GM19467 (cell line): ENCODE measurements around the gene SERINC4.
"Not testable (repeated sequence)": the region's sequence is repeated elsewhere in the genome, so short reads cannot be mapped to it uniquely, and the experiment has no call there.

Experiments used
- ATAC-seq: cut with Tn5 transposase; IDR thresholded peaks from one replicate; pipeline ENCODE4 v1.9.1; 2021; ENCODE audit warnings: mild to moderate bottlenecking, moderate library complexity; ENCODE audit not compliant: unreplicated experiment

Gene SERINC4

DNA sequence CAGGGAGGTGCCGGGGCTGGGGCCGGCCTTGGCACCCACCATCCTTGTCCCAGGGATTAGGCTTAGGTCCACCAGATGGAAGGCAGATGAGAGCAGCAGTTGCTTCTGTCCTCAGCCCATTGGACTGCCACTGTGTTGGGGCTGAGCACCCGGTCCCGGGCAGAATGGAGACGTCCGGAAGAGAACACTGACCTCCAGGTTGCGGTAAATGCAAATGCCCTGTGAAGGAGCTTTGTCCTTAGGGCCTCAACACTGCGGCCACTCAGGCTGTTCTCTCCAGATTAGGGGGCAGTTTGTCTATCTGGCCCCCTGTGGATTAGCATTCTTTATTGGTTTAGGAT is at the start of gene SERINC4:
Gene SERINC4 (minus strand): TSS at position 276 of the 341 bp plus-strand sequence. CDS start 234 bp downstream, at position 42.
- no peak for ATAC-seq

DNA sequence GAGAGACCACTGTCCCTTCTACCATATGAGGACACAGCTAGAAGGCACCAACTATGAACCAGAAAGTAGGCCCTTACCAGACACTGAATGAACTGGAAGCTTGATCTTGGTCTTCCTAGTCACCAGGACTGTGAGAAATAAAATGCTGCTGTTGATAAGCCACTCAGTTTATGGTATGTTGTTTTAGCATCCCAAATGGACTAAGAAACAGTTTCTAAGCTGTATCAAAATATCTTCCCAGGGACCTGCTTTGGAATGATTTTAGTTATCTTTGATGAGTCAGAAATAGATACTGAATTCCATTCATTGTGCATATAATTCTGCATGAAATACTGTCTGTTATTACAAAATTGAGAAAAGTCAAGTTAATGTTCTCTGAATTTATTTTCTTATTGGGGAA is 45.4 kb upstream of the SERINC4 start:
- ATAC-seq: no peak

DNA sequence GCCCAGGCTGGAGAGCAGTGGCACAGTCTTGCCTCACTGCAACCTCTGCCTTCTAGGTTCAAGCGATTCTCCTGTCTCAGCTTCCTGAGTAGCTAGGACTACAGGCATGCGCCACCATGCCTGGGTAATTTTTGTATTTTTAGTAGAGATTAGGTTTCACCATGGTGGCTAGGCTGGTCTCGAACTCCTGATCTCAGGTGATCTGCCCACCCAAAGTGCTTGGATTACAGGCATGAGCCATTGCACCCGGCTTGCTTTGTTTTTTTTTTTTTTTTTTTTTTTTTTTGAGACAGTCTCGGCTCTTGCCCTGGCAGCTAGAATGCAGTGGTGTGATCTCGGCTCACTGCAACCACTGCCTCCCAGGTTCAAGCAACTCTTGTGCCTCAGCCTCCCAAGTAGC is 32.5 kb upstream of the SERINC4 start:
- not testable (repeated sequence) for ATAC-seq

DNA sequence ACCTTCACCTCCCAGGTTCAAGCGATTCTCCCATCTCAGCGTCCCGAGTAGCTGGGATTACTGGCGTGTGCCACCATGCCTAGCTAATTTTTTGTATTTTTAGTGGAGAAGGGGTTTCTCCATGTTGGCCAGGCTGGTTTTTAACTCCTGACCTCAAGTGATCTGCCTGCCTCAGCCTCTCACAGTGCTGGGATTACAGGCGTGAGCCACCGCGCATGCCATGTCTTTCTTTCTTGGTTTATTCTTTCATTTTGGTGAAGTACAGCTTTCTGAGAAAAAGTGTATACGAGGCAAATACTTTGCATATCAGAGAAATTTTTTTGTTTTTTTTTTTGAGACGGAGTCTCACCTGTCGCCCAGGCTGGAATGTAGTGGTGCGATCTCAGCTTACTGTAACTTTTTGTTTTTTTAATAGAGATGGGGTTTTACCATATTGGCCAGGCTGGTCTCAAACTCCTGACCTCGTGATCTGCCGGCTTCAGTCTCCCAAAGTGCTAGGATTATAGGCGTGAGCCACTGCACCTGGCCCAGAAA is 31.6 kb upstream of the SERINC4 start:
- ATAC-seq: not testable (repeated sequence)

DNA sequence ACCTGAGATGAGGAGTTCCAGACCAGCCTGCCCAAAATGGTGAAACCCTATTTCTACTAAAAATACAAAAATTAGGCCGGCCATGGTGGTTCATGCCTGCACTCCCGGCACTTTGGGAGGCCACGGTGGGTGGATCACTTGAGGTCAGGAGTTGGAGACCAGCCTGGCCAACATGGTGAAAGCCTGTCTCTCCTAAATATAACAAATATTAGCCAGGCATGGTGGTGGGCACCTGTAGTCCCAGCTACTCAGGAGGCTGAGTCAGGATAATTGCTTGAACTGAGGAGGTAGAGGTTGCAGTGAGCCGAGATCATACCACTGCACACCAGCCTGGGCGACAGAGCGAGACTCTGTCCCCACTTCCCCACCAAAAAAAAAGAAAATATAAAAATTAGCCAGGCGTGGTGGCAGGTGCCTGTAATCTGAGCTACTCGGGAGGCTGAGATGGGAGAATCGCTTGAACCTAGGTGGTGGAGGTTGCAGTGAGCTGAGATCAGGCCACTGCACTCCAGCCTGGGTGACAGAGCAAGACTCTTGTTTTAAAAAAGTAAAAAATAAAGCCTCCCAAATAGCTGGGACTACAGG is 30.8 kb upstream of the SERINC4 start:
- not testable (repeated sequence) for ATAC-seq

DNA sequence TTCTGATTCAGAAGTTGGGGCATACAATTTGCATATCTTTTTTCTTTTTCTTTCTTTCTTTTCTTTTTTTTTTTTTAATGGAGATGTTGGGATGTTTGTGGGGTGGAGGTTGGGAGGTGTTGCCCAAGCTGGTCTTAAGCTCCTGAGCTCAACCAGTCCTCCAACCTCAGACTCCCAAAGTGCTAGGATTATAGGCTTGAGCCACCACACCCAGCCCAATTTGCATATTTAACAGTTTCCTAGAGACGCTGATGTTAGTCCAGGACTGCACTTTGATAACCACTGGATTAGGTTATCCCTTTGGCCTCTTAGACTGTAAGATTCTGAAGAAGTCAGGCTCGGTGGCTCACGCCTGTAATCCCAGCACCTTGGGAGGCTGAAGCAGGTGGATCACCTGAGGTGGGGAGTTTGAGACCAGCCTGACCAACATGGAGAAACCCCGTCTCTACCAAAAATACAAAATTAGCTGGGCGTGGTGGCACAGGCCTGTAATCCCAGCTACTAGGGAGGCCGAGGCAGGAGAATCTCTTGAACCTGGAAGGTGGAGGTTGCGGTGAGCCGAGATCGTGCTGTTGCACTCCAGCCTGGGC is 30.0 kb upstream of the SERINC4 start:
- ATAC-seq: not testable (repeated sequence)

DNA sequence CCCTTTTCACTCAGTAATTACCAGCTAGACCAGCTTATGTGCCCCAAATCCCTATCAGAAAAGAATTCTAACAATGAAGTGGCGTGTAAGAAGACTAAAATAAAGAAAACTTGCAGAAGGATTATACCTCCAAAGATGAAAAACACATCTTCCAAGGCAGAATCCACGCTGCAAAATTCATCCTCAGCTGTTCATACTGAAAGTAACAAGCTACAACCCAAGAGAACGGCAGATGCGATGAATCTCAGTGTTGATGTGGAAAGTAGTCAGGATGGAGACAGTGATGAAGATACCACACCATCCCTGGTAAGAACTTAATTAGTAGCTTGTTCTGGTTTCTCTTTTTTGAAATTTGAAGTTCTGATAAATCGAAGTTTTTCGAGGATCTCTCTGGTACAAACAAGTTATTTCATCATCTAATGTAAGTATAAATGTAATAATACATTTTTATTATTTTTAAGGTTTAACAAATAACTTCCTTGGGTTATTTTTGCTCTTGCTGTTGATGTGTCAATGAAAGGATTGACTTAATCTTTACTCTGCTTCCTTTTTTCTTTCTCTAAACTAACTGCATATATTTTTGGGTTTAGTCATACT is 28.1 kb upstream of the SERINC4 start:
- no peak for ATAC-seq

DNA sequence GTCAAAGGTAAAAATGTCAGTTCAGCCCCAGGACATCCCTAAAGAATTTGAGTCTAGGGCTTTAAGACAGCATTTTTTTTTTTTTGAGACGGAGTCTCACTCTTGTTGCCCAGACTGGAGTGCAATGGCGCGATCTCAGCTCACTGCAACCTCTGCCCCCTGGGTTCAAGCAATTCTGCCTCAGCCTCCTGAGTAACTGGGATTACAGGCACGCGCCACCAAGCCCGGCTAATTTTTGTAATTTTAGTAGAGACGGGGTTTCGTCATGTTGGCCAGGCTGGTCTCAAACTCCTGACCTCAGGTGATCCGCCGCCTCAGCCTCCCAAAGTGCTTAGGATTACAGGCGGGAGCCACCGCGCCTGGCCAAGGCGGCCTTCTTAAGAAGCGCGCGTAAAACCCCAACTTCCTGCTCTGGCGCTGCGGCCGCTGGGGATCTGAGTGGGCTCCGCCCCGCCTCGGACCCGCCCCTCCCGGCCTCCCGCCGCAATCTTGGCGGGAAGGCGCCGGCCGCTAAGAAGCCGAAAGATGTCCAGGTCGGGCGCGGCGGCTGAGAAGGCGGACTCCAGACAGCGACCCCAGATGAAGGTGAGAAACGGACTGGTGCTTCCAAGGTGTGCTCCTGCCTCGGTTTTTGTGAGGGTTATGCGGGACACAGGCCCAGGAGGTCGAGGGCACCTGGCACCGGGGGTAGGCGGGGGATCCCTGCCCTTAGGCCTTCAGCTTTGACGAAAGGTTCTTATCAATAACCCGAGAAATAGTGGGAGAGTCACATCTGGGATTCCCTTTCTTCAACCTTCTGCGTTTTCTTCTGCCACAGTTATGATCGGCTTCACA is 26.7 kb upstream of the SERINC4 start, which contains the start of gene WDR76:
Gene WDR76 (plus strand): TSS at position 495 of the 834 bp plus-strand sequence. CDS start 31 bp downstream, at position 526.
- no peak for ATAC-seq

DNA sequence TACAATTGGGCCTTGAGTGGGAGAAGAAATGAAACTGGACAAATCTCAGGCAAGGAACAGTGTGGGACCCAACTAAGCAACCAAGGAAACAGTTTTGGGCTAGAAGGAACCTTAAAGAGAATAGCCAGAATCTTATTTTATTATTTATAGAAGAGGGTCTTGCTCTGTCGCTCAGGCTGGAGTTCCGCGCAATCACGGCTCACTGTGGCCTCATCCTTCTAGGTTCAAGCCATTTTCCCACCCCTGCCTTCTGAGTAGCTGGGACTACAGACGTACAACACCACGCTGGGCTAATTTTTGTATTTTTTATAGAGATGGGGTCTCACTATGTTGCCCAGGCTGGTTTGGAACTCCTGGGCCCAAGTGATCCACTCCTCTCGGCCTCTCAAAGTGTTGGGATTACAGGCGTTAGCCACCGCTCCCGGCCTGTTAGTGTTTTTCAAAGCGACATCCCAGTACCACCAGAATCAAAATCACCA is 26.0 kb upstream of the SERINC4 start:
- ATAC-seq: no peak

DNA sequence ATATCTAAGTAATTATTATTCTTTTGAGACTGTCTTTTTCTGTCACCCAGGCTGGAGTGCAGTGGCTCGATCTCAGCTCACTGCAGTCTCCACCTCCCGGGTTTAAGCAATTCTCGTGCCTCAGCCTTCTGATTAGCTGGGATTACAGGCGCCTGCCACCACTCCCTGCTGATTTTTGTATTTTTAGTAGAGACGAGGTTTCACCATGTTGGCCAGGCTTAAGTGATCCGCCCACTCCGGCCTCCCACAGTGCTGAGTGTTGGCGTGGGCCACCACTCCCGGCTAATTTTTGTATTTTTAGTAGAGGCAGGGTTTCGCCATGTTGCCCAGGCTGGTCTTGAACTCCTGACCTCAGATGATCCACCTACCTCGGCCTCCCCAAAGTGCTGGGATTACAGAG is 25.3 kb upstream of the SERINC4 start:
- not testable (repeated sequence) for ATAC-seq

DNA sequence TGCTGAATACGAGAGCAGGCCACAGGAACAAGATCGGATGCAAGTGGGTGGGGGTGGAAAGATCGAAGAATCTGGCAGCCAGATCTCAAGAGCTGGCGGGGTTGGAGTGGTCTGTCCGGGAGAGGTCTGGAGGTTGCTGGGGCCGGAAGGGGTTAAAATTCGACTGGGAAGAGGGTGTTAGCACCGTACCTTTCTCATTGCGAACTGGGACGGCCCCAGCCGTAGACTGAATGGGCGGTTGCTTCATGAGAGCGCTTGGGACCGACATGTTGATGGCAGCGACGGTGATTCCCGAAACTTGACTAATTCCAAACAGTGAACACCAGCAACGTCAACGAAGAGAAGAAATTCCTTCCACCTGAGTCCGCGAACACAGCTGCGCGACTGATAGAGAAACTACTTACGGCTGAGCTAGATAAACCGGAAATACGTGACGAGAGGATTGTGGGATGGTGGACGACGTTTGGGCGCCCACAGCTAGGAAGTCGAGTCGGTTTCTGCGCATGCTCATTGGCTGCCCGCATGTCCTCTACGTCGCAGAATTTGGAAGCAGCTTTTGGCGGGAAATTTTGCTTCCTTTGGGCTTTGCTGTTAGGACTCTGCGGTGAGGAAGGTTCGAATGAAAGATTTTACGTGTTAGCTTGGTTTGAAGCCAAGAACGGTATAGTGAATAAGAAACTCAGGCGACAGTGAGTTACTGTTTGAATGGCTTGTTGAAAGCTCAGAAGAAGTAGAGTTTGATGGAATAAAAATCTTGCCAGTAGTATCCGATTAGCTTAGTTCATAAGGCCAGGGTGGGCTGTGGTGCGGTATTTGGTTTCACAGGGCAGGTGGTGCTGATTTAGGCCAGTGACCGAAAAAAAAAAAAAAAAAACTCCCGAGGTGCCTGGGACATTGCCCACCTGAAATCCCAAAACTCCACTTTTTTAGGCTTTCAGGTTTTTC is 24.6 kb upstream of the SERINC4 start, which contains the start of gene MFAP1:
Gene MFAP1 (minus strand): TSS at position 389 of the 945 bp plus-strand sequence. CDS start 121 bp downstream, at position 268.
- peak; percentile 60 for ATAC-seq

DNA sequence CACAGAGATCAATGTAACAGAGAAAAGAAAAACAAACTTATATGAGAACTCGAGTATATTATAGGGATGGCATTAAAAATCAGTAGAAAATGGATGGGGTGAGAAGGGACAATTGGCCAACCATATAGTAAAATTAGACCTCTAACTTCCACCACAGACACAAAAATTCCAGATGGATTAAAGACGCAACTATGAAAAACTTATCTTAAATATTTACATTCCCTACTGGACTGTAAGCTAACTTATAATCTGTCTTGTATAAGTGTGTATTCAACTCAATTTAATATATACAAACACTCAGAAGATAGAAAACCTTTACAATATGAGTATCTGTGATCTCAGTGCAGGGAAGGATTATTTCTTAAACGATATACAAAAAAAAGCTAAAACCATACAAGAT is 21.5 kb upstream of the SERINC4 start:
- no peak for ATAC-seq

DNA sequence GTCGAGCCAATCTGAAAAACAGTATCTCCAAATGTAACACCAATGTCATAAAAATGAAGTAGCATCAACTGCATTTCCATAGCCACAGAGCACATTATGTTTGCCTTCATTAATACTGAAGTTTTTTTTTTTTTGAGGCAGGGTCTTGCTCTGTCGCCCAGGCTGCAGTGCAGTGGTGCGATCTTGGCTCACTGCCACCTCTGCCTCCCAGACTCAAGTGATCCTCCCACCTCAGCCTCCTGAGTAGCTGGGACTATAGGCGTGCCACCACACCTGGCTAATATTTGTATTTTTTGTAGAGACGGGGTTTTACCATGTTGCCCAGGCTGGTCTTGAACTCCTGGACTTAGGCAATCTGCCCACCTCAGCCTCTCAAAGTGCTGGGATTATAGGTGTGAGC is 15.0 kb upstream of the SERINC4 start:
- ATAC-seq: not testable (repeated sequence)

DNA sequence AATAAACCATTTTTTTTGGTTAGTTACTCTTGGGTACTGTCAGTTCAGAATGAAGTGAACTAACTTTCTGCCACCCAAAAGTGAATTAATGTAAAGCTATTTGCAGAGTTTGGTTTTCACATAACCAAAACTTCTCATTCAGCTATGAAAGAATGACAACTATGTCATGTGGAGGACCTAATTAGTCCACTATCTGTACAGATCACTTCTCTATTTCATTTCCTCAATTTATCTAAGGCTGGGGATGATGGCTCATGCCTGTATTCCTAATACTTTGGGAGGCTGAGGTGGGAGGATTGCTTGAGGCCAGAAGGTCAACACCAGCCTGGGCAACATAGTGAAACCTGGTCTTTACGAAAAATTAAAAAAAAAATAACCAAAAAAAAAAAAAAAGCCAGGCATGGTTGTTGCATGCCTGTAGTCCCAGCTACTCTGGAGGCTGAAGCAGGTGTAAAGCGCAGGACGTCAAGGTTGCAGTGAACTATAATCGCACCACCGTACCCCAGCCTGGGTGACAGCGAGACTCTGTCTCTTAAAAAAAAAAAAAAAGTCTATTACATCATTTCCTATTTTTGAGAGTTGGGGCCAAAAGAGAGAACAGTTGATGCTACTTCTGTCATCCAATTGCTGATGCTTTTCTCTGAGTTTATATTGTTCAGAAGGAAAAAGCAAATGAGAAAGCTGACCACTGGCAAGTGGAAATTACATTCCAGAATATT is 9.1 kb upstream of the SERINC4 start:
- no peak for ATAC-seq

DNA sequence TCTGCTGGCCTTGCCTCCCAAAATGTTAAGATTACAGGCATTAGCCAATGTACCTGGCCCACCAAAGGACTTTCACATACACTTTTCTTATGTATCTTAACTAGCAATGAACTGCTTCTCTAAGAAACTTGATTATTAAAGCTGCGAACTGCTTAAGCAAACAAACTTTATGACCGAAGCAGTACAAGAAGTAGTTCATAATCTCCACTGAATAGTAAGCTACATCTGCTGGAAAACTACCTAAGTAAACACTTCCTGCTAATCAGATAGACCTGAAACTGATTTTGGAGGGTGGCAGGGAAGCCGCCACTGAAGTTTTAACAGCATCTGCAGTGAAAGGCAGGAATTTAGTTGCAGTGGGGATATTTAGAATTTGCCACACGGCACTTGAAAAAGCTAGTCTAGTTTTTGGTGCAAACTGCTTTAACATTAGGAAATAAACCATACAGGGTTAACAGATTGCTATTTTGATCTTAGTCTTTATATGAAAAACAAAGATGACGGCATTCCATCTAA is 8.5 kb upstream of the SERINC4 start:
- ATAC-seq: no peak

DNA sequence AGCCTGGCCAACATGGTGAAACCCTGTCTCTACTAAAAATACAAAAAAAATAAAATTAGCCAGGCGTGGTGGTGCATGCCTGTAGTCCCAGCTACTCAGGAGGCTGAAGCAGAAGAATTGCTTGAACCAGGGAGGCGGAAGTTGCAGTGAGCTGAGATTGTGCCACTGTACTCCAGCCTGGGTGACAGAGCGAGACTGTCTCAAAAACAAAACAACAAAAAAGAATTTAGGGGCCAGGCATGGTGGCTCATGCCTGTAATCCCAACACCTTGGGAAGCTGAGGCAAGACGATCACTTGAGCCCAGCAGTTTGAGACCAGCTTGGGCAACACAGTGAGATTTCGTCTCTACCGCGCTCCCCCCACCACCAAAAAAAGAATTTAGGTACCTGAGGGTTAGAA is 2.7 kb upstream of the SERINC4 start:
- not testable (repeated sequence) for ATAC-seq

DNA sequence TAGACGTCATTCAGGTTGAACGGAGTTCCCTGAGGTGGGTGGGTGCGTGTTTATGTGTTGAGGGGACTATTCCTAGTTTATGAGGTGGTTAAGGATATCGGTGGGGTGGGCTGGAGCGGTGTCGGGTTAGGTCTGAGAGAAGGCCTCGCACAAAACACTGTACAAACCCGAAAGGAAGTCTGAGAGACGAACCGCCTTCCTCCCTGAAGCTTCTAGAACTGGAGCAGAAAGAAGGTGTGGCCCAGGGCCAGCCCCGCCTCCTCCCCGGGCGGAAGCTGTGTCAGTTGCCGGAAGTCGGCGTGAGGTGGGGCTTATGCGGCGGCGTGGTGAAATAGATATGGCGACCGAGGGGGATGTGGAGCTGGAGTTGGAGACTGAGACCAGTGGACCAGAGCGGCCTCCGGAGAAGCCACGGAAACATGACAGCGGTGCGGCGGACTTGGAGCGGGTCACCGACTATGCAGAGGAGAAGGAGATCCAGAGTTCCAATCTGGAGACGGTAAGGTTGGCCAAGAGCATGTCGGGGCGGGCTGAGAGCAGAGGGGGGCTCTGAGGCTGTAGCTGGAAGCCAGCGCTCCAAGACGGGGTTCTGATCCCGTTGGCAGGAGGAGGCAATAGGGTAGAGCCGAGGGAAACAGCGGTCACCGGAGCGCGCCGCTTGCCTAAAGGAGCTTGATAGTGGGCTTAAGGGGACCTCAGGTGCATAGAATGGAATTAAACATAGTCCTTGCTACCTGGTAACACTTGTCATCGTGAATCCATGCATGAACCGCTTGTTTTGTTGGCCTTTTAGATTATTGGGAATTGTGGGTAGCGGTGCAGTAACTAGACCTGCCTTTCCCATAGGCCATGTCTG is 494 bp upstream of the SERINC4 start, which contains the start of gene HYPK:
Gene HYPK (plus strand): TSS at position 314 of the 856 bp plus-strand sequence. CDS start 24 bp downstream, at position 338.
- ATAC-seq: peak; percentile 87
